Activated CD4-positive, alpha-beta T cell treated with anti-CD3 and anti-CD28 coated beads for 36 hours (primary cell): ENCODE data around the gene WASHC4. TPM values are rescaled to one million over a fixed set of nuclear protein-coding genes. Genes with fewer than 3 reads are reported as not detected.
A peak's percentile ranks its signal among the peaks of the same experiment; 100 is the strongest.

Experiments used
- ATAC-seq: fragments of 200-7000 bp; cut with Tn5 transposase; one replicate; pipeline ENCODE4 v1.10.0; 2021; ENCODE audit warnings: mild to moderate bottlenecking, moderate library complexity
- CTCF ChIA-PET: fragments of 350-600 bp; sonication (Branson Sonifier 250); formaldehyde crosslinking; loops from one replicate; lab custom pipeline; 2021; ENCODE audit warnings: antibody characterized with exemption; lab: Charles Lee
- POLR2A ChIA-PET: fragments of 350-600 bp; sonication (Branson Sonifier 250); formaldehyde crosslinking; loops from one replicate; lab custom pipeline; 2021; ENCODE audit warnings: antibody characterized with exemption, inconsistent platforms; lab: Charles Lee
- DNase-seq: peaks from one replicate; pipeline ENCODE4 v3.0.0-alpha.2; 2020
- H3K27ac Mint-ChIP-seq: one replicate; pipeline ENCODE4 v1.8.0; 2021; ENCODE audit warnings: mixed read lengths
- H3K27me3 Mint-ChIP-seq: one replicate; pipeline ENCODE4 v1.8.0; 2021; ENCODE audit warnings: mixed read lengths
- H3K36me3 Mint-ChIP-seq: one replicate; pipeline ENCODE4 v1.8.0; 2021; ENCODE audit warnings: low read depth, mixed read lengths
- H3K4me1 Mint-ChIP-seq: one replicate; pipeline ENCODE4 v1.8.0; 2021; ENCODE audit warnings: mixed read lengths
- H3K4me3 Mint-ChIP-seq: one replicate; pipeline ENCODE4 v1.8.0; 2021; ENCODE audit warnings: mild to moderate bottlenecking, moderate library complexity, mixed read lengths
- H3K9me3 Mint-ChIP-seq: one replicate; pipeline ENCODE4 v1.8.0; 2021; ENCODE audit warnings: low read depth, mixed read lengths
- intact Hi-C, 2 experiments: fragments of 100-400 bp; cut with DNase I in 1 of 2; cut with micrococcal nuclease in 1 of 2; formaldehyde crosslinking; loops; one replicate each; pipeline versions ENCODE4 v1.14.2 to v1.15.1; 2022 to 2024; cut with DNase I, micrococcal nuclease
- total RNA-seq, 2 experiments: library from RNA; stranded (reverse); gene quantifications; one replicate each; pipeline ENCODE4 v1.2.3, GENCODE V29; 2021

WASHC4 gene
- total RNA-seq, 2 experiments from 2014 or later, result 29.6 to 35.9 TPM

GRCh38 chr12:105192624-105193225 is 85.2 kb downstream of the WASHC4 start:
- Mint-ChIP-seq H3K27ac (no peak overlapping the region), H3K9me3 (no peaks in the 10 kb centered on the region), H3K4me3 (no peak overlapping the region), H3K4me1 (peaks cover 5% of the 10 kb centered on the region), H3K27me3 (no peaks in the 10 kb centered on the region), H3K36me3 (peaks cover 17% of the 10 kb centered on the region)
- intact Hi-C loops, result no loop called here
- DNase-seq (no peak), ATAC-seq (no peak)
- ChIA-PET POLR2A (no interaction called here), CTCF (interaction anchor here (0.5 to 1.0 kb wide), 3 partner anchors 191 to 262 kb away, joined by 3 to 4 read pairs (median 3); no protein-coding TSS in a partner anchor)

GRCh38 chr12:105194947-105195346 is 87.4 kb downstream of the WASHC4 start:
- ATAC-seq (no peak), DNase-seq (no peak)
- ChIA-PET POLR2A (no interaction called here), CTCF (no interaction called here)
- no peaks in the 10 kb centered on the region for H3K27me3 Mint-ChIP-seq
- H3K9me3 Mint-ChIP-seq, result no peaks in the 10 kb centered on the region
- no peak overlapping the region for H3K4me3 Mint-ChIP-seq
- peaks cover 18% of the 10 kb centered on the region for H3K36me3 Mint-ChIP-seq
- H3K27ac Mint-ChIP-seq, result no peak overlapping the region
- intact Hi-C loops, result no loop called here
- H3K4me1 Mint-ChIP-seq, result no peaks in the 10 kb centered on the region

DNA sequence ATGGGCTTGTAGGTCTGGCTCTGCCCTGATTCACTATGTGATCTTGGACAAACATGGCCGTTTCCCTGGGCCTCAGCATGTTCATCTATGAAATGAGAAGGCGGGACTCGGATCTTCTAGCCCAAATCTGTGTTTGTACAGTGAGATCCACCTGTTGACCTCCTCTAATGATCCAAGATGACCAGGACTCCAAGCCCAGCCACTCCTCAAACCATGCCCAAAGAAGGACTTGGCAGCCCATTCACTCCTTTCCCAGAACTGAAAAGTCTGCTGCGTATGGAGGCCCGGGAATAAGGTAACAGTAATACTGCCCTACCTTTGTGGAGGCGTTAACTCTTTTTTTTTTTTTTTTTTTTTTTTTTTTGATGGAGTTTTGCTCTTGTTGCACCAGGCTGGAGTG is 88.6 kb downstream of the WASHC4 start:
- intact Hi-C loops, result no loop called here
- no peaks in the 10 kb centered on the region for H3K9me3 Mint-ChIP-seq
- H3K27ac Mint-ChIP-seq, result no peak overlapping the region
- no peak for DNase-seq
- no peaks in the 10 kb centered on the region for H3K4me1 Mint-ChIP-seq
- H3K4me3 Mint-ChIP-seq, result no peak overlapping the region
- CTCF ChIA-PET, result no interaction called here
- no peak for ATAC-seq
- H3K27me3 Mint-ChIP-seq, result no peaks in the 10 kb centered on the region
- H3K36me3 Mint-ChIP-seq, result peaks cover 15% of the 10 kb centered on the region
- POLR2A ChIA-PET, result no interaction called here

- intact Hi-C loops, result no loop called here
- DNase-seq (no peak), ATAC-seq (no peak)
- Mint-ChIP-seq H3K36me3 (peaks cover 16% of the 10 kb centered on the region), H3K4me3 (no peak overlapping the region), H3K4me1 (peaks cover 4% of the 10 kb centered on the region), H3K27me3 (no peaks in the 10 kb centered on the region), H3K9me3 (no peaks in the 10 kb centered on the region), H3K27ac (no peak overlapping the region)
- POLR2A ChIA-PET, result no interaction called here
- CTCF ChIA-PET, result no interaction called here
Observed at GRCh38 chr12:105198961-105199360, 91.4 kb downstream of the WASHC4 start.

DNA sequence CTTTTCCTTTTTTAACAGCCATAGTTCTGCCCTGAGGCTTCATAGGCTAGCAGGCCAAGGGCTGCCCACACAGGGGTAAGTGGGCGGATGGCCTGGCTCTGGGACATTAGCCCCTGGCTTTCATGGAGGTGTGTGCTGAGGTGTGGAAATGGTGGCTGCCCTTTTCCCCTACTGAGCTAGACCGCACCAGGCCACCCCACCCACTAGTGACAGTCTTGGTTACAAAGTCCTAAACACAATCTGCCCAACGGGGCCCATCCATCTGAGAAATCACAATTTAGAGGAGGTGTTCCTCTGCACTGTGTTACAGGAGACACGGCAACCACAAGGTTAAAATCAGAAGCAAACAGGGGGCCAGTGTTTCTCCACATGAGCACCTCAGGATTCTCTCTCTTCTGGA is 92.9 kb downstream of the WASHC4 start:
- CTCF ChIA-PET, result no interaction called here
- intact Hi-C loops, result no loop called here
- POLR2A ChIA-PET, result no interaction called here
- H3K9me3 Mint-ChIP-seq, result no peaks in the 10 kb centered on the region
- peaks cover 16% of the 10 kb centered on the region for H3K4me1 Mint-ChIP-seq
- ATAC-seq (no peak), DNase-seq (no peak)
- H3K27me3 Mint-ChIP-seq, result no peaks in the 10 kb centered on the region
- no peak overlapping the region for H3K27ac Mint-ChIP-seq
- no peak overlapping the region for H3K4me3 Mint-ChIP-seq
- H3K36me3 Mint-ChIP-seq, result peaks cover 22% of the 10 kb centered on the region

- H3K27ac Mint-ChIP-seq, result no peak overlapping the region
- DNase-seq (no peak), ATAC-seq (no peak)
- H3K27me3 Mint-ChIP-seq, result no peaks in the 10 kb centered on the region
- H3K9me3 Mint-ChIP-seq, result no peaks in the 10 kb centered on the region
- intact Hi-C loops, result no loop called here
- CTCF ChIA-PET, result interaction anchor here (0.6 kb wide), 1 partner anchor 1609 kb away, joined by 4 read pairs; no protein-coding TSS in a partner anchor
- H3K4me1 Mint-ChIP-seq, result peaks cover 21% of the 10 kb centered on the region
- H3K36me3 Mint-ChIP-seq, result peaks cover 25% of the 10 kb centered on the region
- POLR2A ChIA-PET, result no interaction called here
- H3K4me3 Mint-ChIP-seq, result no peak overlapping the region
Observed at GRCh38 chr12:105201299-105201698, 93.8 kb downstream of the WASHC4 start.

- H3K4me3 Mint-ChIP-seq, result no peak overlapping the region
- no peaks in the 10 kb centered on the region for H3K9me3 Mint-ChIP-seq
- DNase-seq (no peak), ATAC-seq (no peak)
- CTCF ChIA-PET, result no interaction called here
- peaks cover 21% of the 10 kb centered on the region for H3K4me1 Mint-ChIP-seq
- H3K27ac Mint-ChIP-seq, result peak overlapping the region; percentile 14
- intact Hi-C loops, result no loop called here
- POLR2A ChIA-PET, result no interaction called here
- H3K36me3 Mint-ChIP-seq, result peaks cover 28% of the 10 kb centered on the region
- no peaks in the 10 kb centered on the region for H3K27me3 Mint-ChIP-seq
Observed at GRCh38 chr12:105202202-105202601, 94.7 kb downstream of the WASHC4 start.

DNA sequence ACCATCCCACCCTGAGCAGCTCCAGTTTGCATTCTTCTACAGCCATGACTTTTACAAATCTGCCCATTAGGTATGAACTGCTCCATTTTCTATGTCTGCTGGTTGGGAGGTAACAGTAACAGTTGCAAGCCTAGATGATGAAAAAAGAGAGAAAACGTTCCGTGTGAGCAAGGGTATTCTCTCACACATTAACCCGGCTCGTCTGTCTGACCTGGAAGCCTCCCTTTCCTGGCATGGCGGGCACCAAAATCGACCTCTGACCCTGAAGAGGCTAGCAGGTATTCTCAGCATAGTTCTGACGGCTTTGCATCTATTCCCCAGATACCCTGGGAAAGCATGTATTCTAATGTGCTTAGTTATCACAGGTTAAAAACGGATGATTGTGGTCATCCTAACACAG is 96.6 kb downstream of the WASHC4 start:
- ATAC-seq, result no peak
- DNase-seq, result no peak
- ChIA-PET CTCF (no interaction called here), POLR2A (no interaction called here)
- Mint-ChIP-seq H3K36me3 (peaks cover 24% of the 10 kb centered on the region), H3K4me1 (peaks cover 21% of the 10 kb centered on the region), H3K9me3 (no peaks in the 10 kb centered on the region), H3K4me3 (no peak overlapping the region), H3K27ac (peak overlapping the region; percentile 59), H3K27me3 (no peaks in the 10 kb centered on the region)
- intact Hi-C loops, result no loop called here

GRCh38 chr12:105204916-105205315 is 97.4 kb downstream of the WASHC4 start:
- DNase-seq (peak; percentile 64), ATAC-seq (peak; percentile 88)
- Mint-ChIP-seq H3K27ac (peak overlapping the region; percentile 72), H3K4me3 (no peak overlapping the region), H3K36me3 (peaks cover 24% of the 10 kb centered on the region), H3K4me1 (peaks cover 21% of the 10 kb centered on the region), H3K9me3 (no peaks in the 10 kb centered on the region), H3K27me3 (no peaks in the 10 kb centered on the region)
- ChIA-PET POLR2A (interaction anchor here (0.8 kb wide), 1 partner anchor 15 kb away, joined by 3 read pairs; no protein-coding TSS in a partner anchor), CTCF (no interaction called here)
- intact Hi-C loops, result no loop called here

- CTCF ChIA-PET, result no interaction called here
Observed at GRCh38 chr12:105205322-105206048, 98.0 kb downstream of the WASHC4 start.

GRCh38 chr12:105206686-105207374 is 99.3 kb downstream of the WASHC4 start:
- Mint-ChIP-seq H3K9me3 (no peaks in the 10 kb centered on the region), H3K27ac (no peak overlapping the region), H3K4me1 (peaks cover 21% of the 10 kb centered on the region), H3K27me3 (no peaks in the 10 kb centered on the region), H3K4me3 (no peak overlapping the region), H3K36me3 (peaks cover 26% of the 10 kb centered on the region)
- ATAC-seq (no peak), DNase-seq (no peak)
- POLR2A ChIA-PET, result interaction anchor here (0.5 kb wide), 1 partner anchor 23 kb away, joined by 4 read pairs; no protein-coding TSS in a partner anchor
- intact Hi-C loops, result no loop called here
- CTCF ChIA-PET, result interaction anchor here (0.6 kb wide), 2 partner anchors 75 to 871 kb away, joined by 3 read pairs; no protein-coding TSS in a partner anchor

More at GRCh38 chr12:105205322-105206048, 98.0 kb downstream of the WASHC4 start:
- H3K27me3 Mint-ChIP-seq, result no peaks in the 10 kb centered on the region
- no peak for ATAC-seq
- DNase-seq, result no peak
- POLR2A ChIA-PET, result interaction anchor here (0.8 kb wide), 1 partner anchor 16 kb away, joined by 3 read pairs; no protein-coding TSS in a partner anchor
- no peak overlapping the region for H3K4me3 Mint-ChIP-seq
- H3K4me1 Mint-ChIP-seq, result peaks cover 21% of the 10 kb centered on the region
- H3K9me3 Mint-ChIP-seq, result no peaks in the 10 kb centered on the region
- H3K27ac Mint-ChIP-seq, result peak overlapping the region; percentile 72
- intact Hi-C loops, result no loop called here
- H3K36me3 Mint-ChIP-seq, result peaks cover 24% of the 10 kb centered on the region
